NCI-H1694 treated with DMSO at 0.1 percent for 48 hours (cell line): ENCODE measurements around the gene KCND2.
"Not testable (repeated sequence)": the region's sequence is repeated elsewhere in the genome, so short reads cannot be mapped to it uniquely, and the experiment has no call there.

Experiments used
- DNase-seq: peaks from one replicate; lab custom pipeline; 2025; lab: John Stamatoyannopoulos, UW

Gene KCND2

DNA sequence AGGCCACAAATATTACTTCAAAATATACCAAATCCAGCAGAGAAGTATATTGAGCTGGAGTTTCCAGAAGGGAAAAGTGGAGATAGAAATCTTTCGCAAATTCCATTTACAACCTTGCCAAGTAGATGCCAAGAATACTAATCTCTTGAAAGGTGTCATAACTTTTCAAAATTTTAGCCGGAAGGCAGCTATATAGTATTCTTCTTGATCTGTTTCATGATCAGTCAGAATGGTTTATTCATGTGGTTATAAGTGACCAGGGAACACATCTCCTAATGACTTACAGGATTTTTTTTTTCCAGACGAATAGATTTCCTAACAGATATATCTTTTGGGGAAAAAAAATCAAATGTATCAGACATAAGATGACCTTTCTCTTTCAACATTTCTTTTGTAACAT is 314.3 kb downstream of the KCND2 start:
- no peak for DNase-seq

GRCh38 chr7:120588416-120588815 is 315.4 kb downstream of the KCND2 start:
- DNase-seq: no peak

DNA sequence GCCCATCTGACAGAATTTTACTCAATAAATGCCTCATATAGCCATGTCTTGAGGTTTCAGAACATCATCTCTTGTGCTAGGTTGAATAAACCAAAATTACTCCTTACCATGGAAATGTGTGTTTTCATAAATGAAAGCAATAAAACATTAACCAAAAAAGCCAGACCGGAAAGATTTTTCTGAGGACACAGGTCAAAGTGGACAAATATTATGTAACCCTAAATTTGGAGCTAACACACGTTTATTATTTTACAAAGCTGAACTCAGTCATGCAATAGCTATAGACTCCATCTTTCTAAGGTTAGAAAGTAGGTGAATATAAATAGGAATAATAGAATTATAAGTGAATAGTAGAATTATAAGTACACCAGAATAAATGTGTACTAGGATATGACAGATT is 315.9 kb downstream of the KCND2 start:
- no peak for DNase-seq

GRCh38 chr7:120600607-120601006 is 327.6 kb downstream of the KCND2 start:
- no peak for DNase-seq

DNA sequence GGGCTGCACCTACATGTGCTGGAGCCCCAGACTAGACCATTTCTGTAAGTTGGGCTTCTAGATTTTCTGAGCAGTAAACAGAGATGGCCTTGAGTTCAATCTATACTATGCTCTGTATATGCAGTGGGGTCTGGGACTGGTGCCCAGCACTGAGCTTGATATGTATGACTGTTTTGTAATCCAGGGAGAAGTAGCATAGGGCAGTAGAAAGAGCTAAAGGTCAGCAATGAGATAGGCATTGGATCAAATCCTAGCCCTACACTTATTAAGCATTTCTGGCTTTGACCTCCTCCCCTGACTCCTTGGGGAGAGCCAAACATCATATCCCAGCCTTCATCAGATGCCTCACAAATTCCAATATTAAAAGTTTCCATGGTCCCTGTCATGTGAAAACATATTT is 330.4 kb downstream of the KCND2 start:
- DNase-seq: no peak

DNA sequence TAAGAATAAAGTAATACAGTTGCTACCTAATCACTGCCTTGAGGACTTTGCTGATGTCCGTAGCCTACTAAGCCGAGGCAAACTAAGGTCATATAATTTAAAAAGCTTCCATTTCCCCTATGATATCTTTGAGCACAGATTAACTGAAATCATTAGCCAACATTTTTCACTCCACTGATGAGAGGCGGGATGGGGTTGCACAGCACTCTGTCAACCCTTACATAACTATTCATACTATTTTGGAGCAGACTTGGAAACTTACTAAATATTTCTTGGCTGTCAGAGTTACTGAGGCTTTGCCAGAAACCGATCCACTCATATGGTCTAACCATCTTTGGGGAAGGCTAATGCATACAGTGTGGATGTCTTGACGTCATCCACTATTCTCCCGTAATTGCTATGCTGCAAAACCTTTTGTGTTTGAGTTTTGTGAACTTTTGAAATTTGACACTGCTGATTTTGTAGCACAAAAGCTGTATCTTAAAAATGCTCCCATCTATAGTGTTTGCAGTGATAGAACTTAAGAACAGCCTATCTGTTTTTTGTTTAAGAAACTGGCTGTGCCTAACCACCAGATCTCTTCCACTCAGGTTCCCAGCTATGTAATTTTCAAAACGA is 336.3 kb downstream of the KCND2 start:
- no peak for DNase-seq

DNA sequence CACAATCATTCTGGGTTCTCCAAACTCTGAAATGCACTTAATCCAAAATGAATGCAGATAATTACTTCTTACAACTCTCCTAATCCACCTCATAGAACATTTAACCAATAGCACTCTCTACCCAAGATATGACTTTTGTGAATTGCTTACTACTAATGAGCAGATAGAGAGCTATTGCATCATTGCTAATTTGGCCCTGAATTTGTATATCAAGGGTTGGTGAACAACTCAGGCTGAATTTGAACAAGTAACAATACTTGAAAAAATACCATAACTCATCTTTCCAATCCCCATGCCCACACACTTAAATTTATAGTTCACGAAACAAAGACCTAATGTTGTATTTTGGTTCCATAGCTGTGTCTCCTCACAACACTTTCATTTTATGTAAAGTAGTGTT is 339.0 kb downstream of the KCND2 start:
- no peak for DNase-seq

DNA sequence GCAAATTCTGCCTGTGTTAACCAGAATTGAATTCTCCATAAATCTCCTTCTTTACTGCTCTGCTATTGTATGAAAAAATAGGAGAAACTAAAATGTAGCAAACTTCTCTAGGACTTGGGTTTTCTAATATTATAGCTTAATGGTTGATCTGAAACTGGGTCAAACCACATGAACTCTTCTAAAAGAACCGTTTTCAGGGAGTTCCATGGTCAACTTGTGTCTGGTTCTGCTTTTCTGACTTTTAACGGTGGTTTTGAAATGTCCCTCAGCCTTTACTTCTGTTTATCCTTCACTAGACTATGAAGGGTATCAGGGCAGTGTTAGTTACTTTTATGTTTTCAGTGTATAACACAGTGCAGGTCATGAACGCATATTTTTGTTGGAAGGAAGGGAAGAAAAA is 342.7 kb downstream of the KCND2 start:
- DNase-seq: no peak

DNA sequence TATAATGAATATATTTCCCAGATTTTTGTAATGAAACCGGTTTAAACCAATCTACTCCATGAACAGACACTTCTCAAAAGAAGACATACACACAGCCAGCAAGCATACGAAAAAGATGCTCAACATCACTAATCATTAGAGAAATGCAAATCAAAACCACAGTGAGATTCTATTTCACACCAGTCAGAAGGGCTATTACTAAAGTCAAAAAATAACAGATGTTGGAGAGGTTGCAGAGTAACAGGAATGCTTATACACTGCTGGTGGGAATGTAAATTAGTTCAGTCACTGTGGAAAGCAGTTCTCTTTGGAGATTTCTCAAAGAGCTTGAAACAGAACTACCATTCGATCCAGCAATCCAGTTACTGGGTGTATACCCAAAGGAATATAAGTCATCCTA is 344.3 kb downstream of the KCND2 start:
- DNase-seq: no peak

- DNase-seq: no peak
Measured at GRCh38 chr7:120628251-120628650, 355.3 kb downstream of the KCND2 start.

GRCh38 chr7:120639884-120640283 is 366.9 kb downstream of the KCND2 start:
- no peak for DNase-seq

DNA sequence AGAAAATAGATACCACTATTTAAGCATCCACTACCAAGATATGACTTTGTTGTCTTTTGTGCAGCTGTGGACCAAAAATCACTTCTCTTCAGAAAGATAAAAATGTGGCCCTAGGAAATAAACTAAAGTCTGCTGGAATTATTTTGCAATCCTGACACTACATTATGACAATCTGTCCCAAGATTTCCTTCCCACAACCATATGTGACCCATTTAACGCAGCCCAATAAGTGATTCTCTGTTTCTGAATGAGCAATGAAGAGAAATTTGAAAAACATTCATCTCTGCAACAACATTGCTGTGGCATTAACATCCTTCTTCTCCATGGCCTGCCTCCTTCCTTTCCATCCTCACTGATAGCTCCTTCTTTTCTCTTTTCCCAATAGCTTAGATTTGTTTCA is 373.0 kb downstream of the KCND2 start:
- DNase-seq: no peak

DNA sequence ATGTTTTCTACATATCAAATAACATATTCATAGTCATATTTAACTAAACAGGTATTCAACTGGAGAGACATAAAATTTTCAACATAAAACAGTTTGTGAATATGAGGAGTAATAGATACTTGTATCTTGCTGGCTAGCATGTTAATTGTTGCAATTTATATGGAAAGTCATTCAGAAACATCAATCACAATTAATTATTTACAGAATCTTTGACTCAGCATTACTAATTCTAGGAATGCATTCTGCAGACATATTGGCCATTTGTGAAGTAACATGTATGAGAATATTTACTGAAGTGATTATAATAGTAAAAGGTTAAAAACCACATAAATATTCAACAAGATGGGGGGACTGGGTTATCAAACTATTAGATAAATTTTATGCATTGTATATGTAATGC is 381.3 kb downstream of the KCND2 start:
- DNase-seq: no peak

GRCh38 chr7:120658516-120658915 is 385.5 kb downstream of the KCND2 start:
- DNase-seq: no peak

DNA sequence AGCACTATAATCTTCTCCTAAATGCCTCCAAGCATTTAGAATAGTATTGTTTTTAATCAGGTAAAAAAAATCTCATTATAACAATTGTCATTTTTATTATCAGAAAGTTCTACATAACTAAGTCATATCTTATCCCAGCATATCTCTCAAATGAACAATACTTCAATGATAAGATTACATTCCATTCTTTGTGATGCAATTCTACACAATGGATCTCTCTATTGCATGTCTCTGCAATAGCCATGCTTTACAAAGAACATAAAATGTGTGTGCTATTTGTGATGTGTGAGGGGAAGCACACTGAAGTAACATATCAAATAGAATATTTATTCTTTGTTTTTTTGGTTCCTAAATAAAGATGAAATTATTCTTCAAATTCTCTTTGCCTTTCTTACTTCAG is 389.3 kb downstream of the KCND2 start:
- no peak for DNase-seq

DNA sequence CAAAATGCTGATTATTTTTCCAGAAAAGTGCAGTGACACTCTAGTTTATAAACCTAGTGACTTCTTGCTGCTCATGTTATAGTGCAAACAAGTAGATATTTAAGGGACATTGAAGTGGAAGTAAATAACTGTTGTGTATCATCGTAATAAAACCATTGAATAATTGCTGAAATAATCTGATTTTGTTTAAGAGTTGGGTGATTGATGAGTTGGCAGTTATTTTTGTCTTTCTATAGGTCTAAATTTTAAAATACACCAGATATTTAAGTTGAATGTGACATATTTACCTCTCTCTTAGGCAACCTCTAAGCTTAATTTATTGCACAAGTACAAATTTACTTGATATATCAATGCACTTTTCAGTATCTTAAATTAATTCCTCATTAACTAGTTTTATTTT is 392.1 kb downstream of the KCND2 start:
- DNase-seq: no peak

- DNase-seq: no peak
Measured at GRCh38 chr7:120675076-120675475, 402.1 kb downstream of the KCND2 start.

DNA sequence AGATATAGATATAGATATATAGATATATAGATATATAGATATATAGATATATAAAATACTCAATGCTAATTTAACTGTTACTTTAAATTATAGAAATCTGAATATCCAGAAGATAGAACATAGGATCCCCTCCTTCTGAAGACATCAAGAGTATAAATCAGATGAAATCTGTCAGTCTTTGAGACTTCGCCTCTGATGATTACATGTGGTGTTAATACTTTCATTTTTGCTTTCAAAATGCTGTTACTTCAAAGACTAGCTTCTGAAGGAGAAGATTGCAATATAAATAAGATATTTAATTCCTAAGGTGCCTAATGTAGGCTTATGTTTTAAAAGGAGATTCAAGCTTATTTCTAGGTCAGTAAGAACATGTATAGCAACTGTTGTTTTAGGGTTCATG is 404.6 kb downstream of the KCND2 start:
- DNase-seq: no peak

- DNase-seq: no peak
Measured at GRCh38 chr7:120680985-120681384, 408.0 kb downstream of the KCND2 start.

DNA sequence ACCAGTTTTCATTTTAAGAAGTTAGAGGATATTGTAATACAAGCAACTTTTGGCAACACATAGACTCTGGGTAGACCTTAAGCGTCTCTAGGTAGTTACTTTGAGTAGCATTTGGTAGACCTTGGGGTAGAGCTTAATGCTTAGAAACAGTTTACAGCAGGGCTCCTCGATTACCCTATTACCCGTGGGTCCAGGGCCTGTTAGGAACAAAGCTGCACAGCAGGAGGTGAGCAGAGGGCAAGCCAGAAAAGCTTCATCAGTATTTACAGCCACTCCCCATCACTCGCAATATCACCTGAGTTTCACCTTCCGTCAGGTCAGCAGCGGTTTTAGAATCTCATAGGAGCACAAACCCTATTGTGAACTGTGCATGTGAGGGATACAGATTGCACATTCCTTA is 411.5 kb downstream of the KCND2 start:
- no peak for DNase-seq

- DNase-seq: no peak
Measured at GRCh38 chr7:120691915-120692314, 418.9 kb downstream of the KCND2 start.

GRCh38 chr7:120695848-120696247 is 422.9 kb downstream of the KCND2 start:
- no peak for DNase-seq

DNA sequence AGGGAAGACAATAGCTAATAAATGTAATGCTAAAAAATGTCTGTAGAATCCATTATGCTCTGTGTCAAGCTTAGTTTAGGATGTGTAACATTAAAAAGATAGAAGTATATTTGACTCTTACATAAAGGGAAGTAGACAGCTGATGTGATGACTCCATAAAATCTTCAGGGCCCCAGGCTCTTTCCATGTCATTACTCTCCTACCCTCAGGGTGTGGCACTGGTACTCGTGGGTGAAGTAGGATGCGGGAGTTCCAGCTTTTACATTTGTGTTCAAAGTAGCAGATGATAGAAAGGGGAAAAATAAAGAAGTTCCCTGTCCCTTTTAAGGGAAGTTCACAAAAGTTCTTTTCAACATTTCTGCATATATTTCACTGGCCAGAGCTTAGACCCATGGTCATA is 427.8 kb downstream of the KCND2 start:
- no peak for DNase-seq

DNA sequence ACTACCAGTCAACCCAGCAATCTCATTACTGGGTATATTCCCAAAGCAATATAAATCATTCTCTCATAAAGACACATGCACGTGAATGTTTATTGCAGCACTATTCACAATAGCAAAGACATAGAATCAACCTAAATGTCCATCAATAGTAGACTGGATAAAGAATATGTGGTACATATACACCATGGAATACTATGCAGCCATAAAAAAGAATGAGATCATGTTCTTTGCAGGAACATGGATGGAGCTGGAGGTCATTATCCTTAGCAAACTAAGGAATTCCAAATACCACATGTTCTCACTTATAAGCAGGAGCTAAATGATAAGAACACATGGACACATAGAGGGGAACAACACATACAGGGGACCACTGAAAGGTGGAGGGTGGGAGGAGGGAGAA is 429.4 kb downstream of the KCND2 start:
- not testable (repeated sequence) for DNase-seq
